ENCODE data around the gene PIR.

Gene PIR

DNA sequence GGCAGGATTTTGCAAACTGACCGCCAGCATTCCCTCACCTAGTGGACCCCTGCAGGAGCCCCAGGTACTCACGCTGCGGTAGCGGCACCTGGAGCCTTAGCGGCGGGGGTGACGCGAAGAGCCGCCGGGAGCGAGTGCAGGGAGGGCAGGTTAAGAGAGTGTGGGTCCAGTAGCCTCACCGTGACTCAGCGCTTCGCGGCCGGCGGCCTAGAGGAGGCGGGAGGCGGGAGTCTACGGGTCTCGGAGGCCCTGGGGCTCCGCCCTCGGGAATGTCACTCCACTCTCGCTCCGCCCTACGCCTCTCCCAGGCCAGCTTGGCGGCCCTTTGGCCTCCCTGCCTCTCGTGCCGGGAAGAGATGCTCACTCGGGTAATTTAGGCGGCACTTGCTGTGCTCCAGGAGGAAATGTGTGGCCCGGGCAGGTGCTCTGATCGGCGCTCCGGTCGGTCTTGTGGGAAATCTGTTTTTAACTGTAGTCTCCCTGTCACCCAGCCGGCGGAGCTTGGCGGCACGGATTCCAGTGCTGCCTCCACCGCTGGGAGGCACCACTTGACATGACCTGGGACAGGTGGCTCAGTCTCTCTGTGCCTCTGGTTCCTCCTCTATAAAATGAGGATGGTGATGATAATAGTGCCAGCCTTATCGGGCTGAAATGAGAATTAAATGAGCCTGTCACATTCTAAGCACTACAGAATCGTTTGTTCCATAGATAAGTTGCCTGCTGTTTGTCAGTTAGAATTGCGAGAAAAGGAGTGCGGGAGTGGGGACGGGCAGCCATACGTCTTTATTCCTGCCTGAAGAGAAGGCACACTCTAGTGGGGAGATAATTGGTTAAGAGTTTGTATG lies at the start of gene PIR:
Gene PIR (minus strand): TSS at position 216 of the 845 bp plus-strand sequence. CDS start 2,076 bp downstream, outside the sequence.
- DNase-seq = peak; percentile 31

DNA sequence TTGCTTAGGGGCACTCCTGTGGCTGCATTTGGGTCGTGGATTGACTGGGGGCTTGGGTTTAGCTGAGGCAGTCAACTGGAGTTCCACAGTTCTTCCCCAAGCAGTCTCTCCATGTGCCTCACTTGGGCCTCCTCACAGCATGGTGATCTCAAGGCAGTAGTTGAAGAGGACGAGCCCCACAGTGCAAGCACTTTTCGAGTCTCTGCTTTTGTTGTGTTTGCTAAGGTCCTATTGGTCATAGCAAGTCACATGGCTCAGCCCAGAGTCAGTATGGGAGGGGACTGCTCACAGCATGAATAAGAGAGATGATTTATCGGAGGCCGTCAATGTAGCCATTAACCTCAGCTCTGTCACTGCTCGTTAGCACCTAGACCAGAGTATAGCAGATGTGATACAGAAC lies 37.2 kb upstream of the PIR start:
- no peak for DNase-seq

DNA sequence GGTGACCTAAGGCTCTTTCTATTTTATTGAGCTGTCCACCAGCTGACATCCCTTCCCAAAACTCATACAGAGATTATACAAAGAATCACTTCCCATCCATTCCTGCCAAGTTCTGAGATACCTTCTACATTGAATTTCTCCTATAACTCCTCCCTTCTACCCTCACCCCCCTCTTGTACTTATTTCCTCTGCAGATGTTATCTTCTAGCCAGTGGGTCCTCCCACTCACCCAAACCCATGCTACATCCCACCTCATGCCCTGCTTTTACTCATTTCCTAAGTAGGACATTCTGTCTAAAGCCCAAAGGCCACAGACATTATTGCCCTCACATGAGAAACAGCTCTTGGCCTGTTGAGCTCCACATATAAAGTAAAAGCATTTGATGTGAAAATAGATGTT lies 36.0 kb upstream of the PIR start:
- DNase-seq = no peak

DNA sequence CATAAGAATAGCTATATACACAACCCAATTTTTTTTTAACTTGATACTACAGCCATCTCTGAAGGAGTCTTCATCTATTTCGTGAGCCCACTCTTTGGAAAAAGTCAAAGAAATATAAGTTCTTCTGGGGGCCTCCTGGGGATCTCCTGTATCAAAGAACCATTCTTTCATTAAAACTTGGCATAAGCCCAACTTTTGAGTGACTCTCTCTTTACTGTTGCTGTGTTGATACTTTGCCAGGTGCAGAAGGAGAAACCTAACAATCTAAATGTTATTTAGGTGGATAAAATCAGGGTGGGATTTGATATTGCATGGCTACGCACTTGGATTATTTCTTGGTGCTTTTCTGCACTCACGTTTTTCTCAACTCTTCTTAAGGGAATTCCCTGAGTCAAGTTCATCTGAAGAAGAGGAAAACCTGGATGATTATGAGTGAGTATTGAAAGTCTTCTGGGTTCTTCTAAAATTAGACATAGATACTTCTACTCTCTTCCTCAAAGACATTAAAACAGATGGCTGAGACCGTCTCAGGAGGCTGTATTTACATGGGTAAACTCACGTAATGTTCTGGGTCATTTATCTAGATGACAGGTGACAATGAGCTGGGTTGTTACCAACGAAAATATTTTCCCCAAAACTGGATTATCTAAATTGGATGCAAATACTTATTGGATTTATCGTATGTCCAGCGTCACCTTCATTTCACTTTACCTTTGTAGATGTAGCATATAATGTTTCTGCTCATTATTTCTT lies 32.7 kb upstream of the PIR start:
- no peak for DNase-seq

DNA sequence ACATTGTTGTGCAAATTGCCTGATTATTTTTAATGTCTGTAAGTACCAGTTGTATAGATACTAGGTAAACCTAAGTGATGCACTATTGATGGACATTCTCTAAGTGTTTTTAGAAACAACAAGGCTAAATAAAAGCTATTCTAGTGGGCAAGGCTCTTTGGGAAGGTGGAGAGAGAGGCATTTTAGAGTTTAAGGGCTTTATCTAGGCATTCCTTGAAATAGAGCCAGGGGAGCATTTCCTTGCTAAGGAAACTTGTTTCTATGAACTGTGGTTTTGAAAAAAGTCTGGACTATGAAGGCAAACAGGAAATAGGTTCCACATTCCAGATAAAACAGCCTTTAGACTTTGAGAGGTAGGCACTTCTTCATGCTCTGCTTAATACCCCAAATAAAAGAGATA lies 31.3 kb upstream of the PIR start:
- DNase-seq = no peak

DNA sequence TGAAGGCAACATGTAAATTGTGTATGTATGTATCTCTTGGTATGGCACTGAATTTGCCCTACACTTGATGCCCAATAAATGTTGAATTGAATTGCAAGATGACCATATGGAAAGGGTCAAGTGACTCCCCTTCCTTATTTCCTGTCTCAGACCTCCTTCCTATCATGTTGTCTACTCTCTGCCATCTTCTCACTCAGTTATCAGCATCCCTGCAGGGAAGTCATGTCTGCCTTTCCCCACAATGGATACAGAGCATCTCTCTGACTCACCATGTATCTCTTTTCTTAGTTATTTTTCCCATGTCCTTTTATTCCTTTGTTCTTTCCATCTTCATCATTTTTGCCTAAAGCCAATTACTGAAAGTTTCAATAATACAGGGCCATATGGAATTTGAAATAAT lies 30.0 kb upstream of the PIR start:
- DNase-seq = no peak

DNA sequence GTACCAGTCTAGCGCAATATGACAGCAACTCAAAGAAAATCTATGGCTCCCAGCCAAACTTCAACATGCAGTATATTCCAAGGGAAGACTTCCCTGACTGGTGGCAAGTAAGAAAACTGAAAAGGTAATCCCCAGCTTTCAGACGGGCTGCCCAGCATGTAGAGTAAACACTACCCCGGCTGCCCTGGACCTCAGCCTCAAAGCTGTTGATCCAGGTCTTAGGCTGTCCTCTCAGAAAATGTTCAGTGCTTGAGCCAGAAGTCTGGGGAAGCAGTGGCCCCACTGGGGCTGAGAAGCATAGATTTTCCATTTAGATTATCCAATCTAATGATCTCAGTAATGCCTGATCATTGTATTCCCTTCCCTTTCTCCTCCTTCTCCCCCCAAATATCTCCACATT lies 29.3 kb upstream of the PIR start:
- no peak for DNase-seq

DNA sequence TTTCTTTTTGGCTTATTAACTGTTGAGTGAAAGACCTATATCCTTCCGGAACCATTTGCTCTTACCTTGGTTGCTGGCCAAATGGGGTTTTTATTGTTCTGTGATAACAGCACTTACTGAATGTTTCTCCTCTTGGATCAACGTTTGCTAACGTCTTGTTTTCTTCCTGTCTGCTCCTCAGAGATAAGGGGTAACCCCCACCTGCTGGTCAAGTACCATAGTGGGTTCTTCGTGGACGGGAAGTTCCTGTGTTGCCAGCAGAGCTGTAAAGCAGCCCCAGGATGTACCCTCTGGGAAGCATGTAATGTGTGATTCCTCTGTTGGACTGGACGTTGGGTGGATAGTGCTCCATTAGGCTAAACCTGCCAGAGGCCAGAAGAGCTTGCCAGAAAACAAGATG lies 22.8 kb upstream of the PIR start:
- no peak for DNase-seq

DNA sequence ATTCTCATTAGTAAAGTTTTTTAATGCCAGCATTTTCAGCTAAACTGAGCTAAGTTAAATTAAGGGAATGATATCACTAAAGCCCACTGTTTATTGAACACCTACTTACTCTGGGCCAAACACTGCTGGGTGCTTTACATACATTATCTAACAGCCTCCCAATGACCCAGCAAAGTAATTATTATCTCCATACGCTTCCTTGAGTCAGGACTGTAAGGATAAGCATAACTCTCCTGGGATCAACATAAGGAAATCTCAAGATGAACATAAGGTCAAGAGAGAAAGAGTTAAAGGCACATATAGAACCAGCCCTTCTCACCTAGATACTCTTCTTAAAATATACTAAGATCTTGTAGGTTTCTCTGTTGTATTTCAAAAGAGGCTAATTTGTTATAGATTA lies 21.1 kb upstream of the PIR start:
- no peak for DNase-seq

DNA sequence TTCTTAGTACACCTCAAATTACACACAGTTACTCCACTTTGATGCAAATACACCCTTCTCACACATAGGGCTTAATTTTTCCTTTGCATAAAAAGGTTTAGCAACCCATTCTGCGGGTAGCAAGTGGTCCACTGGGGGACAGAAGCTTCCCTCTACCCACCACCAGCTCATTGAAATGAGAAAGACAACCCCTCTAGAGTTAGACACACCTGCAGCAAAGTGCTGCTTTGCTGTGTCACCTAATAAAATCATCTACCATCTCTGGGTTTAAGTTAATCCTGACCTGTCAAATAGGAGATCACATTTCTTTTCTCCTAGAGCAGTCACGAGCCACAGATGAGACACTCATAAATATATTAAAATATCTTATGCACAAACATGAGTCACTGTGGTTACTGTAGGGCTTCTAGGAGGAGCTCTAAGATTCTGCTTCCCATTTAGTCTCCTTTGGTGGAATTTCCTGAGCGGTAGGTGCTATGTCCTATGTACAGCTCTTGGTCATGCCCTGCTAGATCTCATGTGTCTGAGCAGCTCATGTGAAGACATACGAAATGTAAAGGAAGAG lies 19.4 kb upstream of the PIR start:
- no peak for DNase-seq

DNA sequence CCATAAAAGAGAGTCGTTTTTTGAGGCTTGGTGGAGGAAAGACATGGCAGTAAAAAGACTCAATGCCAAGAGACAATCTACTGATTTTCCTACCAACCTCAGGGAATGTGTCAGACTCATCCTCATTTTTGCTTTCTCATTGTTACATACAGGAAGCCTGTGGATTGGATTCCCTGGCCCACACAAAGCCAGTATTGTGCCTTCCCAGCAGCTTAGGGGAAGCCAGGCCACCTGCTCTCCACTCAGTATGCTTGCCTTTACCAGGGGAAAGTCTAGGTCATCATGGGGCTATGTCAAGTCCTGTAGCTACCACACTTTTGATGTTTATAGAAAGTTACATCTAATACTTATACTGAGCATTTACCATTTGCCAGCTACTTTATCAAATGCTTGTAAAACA lies 18.4 kb upstream of the PIR start:
- DNase-seq = no peak

DNA sequence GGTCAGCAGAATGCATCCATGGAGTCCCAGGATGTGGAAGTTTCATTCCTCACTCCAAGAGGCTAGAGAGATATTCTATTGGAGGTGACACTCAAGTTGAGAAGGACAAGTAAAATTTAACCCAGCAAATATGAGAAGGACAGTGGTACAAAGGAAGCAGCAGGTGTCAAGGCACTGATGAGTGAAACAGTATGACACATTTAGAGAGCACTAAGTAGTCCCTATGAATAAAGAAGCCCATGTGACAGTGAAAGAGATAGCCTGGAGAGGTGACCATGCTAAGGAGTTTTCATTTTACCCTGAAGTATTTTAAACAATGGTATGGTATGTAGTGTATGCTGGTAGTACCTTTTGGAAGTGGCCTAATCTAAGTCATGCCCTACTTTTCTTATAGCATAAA lies 16.7 kb upstream of the PIR start:
- no peak for DNase-seq

DNA sequence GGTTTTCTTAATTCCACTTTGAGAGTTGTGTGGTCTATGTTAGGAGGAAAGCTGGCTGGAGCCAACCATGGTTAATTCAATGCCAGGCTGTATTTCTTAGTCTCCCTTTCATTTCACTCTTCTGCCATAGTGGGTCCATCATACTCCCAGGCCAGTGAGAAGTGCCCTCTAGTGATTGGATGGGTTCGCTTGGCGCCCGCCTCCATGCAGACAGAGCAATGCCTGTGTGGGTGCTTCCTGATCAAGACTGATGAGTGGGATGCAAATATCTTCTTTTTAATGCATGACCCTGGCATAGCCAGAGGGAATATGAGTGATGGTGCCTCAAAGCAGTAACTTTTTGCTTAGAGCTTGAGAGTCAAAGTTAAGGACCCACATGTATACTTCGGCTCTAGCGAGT lies 13.9 kb upstream of the PIR start:
- no peak for DNase-seq

DNA sequence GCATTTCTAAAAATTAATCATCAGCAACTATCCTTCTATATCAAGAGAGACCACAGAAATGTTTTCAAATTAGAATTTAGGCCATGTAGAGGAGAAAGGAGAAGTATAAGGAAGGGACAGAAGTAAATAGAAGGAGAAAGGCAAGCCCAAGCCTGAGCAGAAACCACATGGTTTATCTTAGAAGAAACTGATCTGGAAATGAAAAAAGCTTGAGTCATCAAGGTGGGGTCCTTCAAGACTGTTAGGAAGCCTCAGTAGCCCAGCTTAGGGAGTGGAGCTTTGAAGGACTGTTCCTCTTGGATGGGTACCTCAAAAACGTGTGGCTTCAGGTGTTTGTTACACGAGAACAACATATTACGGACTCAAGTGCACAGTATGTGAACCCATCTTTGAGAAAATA lies 12.0 kb upstream of the PIR start:
- no peak for DNase-seq

DNA sequence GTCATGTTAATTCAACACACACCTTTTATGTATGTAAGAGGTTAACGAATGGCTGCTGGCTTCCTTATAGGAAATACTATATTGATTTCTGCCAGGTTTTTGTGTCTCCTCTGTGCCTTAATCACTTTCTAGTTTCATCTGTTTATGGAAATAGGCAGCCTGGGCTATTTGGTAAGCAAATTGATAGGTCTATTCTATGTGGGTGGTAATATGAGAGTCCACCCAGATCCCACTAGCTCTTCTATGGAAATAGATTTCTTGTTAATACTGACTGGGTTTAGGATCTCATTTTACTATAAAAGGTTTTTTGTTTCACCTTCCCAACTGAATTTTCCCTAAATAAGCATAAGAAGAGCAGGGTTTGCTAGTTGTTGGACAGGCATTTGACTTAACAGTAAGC lies 11.5 kb upstream of the PIR start:
- no peak for DNase-seq

DNA sequence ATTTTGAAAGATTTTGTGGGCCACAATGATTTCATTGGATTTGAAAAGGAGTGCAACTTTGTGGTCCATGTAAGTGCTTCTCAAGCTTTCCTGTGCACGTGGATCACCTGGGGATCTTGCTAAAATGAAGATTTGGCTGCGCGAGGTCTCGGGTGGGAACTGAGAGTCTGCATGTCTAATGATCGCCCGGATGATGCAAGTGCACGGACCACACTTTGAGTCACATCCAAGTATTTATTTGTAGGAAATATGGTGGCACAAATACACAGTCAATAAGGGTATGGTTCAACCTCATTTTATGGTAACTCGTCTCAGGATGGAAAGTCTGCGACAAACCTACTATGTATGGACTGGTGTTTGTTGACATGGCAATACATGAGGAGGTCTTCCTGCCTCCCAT lies 8.4 kb upstream of the PIR start:
- DNase-seq = no peak

DNA sequence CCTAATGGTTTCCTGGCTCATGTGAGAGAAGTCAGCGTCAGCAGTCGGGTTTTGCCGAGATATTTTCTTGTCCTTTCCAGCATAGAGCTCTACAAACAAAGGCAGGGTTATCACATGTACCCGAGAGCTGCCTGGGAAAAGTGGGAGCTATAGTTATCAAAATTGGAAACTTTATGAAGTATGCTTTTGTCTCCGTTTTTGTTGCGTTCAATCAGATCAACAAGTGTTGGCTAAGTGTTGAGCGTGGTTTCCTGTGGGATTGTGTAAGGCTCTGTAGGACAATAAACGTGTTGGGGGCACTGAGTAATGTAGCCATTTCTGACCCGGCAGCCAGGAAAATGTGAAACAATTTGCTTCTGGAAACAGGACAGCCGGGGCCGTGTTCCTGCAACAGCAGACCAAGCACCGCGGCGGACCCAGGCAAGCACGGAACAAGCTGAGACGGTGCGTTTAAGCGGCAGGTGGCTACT lies 7.4 kb upstream of the PIR start, which contains the start of gene BMX:
Gene BMX (plus strand): TSS at position 311 of the 470 bp plus-strand sequence. CDS start 7,547 bp downstream, outside the sequence.
- no peak for DNase-seq

DNA sequence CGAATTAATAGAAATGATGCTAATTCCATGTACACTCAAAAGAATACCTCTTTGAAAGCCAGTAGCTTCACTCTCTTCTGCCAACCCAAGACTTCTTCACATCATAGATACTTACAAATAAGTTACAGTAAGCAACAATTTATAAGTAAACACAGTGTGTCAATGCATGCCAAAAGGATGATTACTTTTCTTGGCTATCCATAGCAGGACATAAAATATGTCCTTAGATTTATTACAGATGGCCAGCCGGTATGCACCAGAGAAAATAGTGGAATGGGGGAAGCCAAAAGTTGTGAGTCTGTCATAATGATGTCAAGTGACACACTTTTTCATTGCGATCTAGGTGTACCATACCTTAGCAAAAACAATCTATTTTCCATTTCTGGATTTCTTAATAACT lies 6.8 kb upstream of the PIR start:
- DNase-seq = no peak

DNA sequence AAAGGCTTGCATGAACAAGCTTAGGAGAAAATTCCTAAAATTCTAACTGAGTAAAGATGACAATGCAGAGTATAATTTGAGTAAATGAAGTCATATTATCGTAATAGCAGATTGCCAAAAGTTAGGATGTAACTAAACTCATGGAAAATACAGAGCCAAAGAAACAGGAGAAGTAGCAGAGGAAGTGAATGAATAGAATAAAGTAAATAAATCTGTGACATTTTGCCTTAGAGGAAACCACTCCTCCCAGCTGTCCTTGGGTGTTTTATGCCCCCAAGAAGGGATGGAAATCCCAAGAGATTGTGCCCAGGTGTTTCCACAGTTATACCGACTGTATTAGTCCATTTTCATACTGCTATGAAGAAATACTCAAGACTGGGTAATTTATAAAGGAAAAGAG lies 5.6 kb upstream of the PIR start:
- DNase-seq = no peak

DNA sequence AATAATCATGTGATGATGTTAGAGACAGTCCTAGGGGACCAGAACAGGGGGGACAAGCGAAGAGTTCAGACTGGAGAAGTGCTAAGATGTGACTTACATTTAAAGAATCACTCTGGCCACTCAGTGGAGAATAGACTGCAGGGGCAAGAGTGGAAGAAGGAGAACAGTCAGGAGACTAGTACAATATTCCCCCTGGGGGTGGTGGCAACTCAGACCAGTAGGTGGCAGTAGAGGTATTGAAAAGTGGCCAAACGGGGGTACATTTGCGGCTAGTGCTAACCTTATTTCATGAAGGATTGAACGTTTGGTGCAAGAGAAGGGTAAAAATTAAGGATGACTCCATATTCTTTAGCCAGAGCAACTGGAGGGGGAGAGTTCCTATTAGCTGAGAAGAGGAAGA lies 4.7 kb upstream of the PIR start:
- DNase-seq = no peak

DNA sequence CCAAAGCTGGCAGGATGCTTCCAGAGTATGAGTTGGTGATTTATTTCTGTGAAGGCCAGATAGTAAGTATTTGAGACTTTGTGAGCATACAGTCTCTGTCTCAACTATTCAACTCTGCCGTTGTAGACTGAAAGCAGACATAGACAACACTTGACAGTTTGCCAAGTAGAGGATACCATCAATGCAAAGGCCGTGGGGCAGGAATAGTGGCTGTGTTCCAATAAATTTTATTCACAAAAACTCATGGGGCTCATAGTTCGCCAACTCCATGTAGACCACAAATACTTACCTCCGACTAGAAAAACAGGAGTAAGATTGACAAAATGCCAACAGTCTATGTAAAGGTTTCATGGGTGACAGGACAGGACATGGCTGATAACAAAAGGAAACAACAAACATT lies 3.7 kb upstream of the PIR start:
- DNase-seq = no peak

DNA sequence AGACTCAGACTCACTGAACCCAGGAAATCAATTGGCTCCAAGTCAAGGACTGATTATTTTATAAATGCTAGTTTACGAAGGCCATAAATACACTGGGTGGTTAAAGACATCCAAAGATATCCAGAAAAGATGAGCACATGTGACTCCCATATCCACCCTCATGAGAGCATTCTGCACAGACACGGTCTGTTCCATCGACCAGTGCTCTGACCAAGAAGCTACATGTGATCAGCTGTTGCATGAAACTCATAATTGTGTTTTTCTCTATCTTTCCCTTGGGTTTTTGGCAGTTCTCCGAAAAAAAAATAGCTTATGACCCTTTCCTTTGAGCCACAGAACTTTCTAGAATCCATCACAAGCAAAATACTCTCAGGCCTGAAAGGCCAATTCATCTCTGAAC lies 2.7 kb upstream of the PIR start:
- no peak for DNase-seq

DNA sequence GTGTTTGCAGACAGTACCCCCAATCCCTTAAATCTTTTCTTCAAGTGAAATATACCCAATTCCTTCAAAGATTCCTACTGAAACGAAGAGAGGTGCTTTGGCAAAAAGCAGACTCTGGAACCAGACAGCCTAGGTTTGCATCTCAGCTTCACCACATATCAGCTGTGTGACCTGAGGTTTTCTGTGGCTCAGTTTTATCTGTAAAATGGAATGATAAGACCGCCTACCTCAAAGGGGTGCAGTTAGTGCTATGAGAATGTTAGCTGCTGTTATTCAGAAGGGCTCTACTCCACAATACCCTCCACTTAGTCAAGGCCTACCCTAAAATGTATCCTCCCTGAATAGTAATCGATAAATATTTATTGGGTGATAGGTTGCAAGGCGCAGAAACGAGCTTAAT lies 664 bp downstream of the PIR start:
- no peak for DNase-seq

DNA sequence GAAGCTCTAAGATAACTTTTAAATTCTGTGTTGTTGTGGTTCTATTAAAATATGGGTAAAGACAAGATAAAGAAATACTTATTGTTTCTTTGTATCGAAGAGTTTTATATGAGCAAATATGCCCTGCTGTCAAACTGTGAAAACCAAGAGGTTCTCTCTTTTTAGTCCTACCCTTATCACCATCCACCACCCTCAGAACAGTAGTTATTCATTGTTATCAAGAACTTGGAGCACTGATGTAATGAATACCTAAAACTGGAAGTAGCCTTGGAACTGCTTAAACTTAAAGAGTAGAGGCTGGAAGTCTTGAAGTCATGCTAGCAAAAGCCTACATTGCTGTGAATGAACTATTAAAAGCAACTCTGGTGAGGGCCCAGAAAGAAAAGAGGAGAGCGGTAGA lies 9.2 kb downstream of the PIR start:
- no peak for DNase-seq
